Stimulated activated naive B cell treated with anti-CD40 and anti-IgM and Interleukin-4, amounts not matched to agents 10 μg/mL and 1 μg/mL and 100 μg/mL, for 72 hours (primary cell): ENCODE results near the gene FAN1.
A peak's percentile ranks its signal among the peaks of the same experiment; 100 is the strongest.

ENCODE experiments used
- ATAC-seq, 2 donors: fragments of 150-1000 bp; cut with Tn5 transposase; replicated peaks; 2 replicates each; pipeline ENCODE4 v1.10.0; 2021; ENCODE audit warnings: moderate library complexity in 1 of 2
- DNase-seq: peaks from one replicate; pipeline ENCODE4 v3.0.0; 2021
- H3K27ac Mint-ChIP-seq: one replicate; pipeline ENCODE4 v1.8.0; 2022; ENCODE audit warnings: mild to moderate bottlenecking, mixed read lengths
- H3K27me3 Mint-ChIP-seq, 2 donors: one replicate each; pipeline ENCODE4 v1.8.0; 2022; ENCODE audit warnings: mixed read lengths in 2 of 2
- H3K36me3 Mint-ChIP-seq, 2 donors: one replicate each; pipeline ENCODE4 v1.8.0; 2022; ENCODE audit warnings: mixed read lengths in 2 of 2, mild to moderate bottlenecking in 1 of 2
- H3K4me1 Mint-ChIP-seq, 2 donors: one replicate each; pipeline ENCODE4 v1.8.0; 2022; ENCODE audit warnings: mixed read lengths in 2 of 2, mild to moderate bottlenecking in 1 of 2
- H3K4me3 Mint-ChIP-seq, 2 donors: one replicate each; pipeline ENCODE4 v1.8.0; 2022; ENCODE audit warnings: mild to moderate bottlenecking in 2 of 2, mixed read lengths in 2 of 2, moderate library complexity in 1 of 2
- H3K9me3 Mint-ChIP-seq, 2 donors: one replicate each; pipeline ENCODE4 v1.8.0; 2022; ENCODE audit warnings: mixed read lengths in 2 of 2, mild to moderate bottlenecking in 1 of 2

FAN1 gene

GRCh38 chr15:30904812-30905211 lies 1.1 kb downstream of the FAN1 start:
- Mint-ChIP-seq H3K27me3 (no peaks in the 10 kb centered on the region), H3K4me1 (peaks cover 21 to 32% of the 10 kb centered on the region in 2 donors), H3K4me3 (peak overlapping the region; percentile 29 to 100), H3K36me3 (peaks cover 28 to 38% of the 10 kb centered on the region in 2 donors), H3K27ac (peak overlapping the region; percentile 51), H3K9me3 (no peaks in the 10 kb centered on the region)
- no peak for ATAC-seq
- no peak for DNase-seq

GRCh38 chr15:30905821-30906220 lies 2.1 kb downstream of the FAN1 start:
- H3K27me3 Mint-ChIP-seq = no peaks in the 10 kb centered on the region
- H3K36me3 Mint-ChIP-seq = peaks cover 31 to 41% of the 10 kb centered on the region in 2 donors
- H3K27ac Mint-ChIP-seq = no peak overlapping the region

GRCh38 chr15:30906366-30906765 lies 2.7 kb downstream of the FAN1 start:
- peaks cover 31 to 41% of the 10 kb centered on the region in 2 donors for H3K36me3 Mint-ChIP-seq
- H3K4me3 Mint-ChIP-seq = no peak overlapping the region
- DNase-seq (no peak), ATAC-seq (no peak)
- H3K4me1 Mint-ChIP-seq = peaks cover 21 to 32% of the 10 kb centered on the region in 2 donors
- no peaks in the 10 kb centered on the region for H3K27me3 Mint-ChIP-seq
- no peaks in the 10 kb centered on the region for H3K9me3 Mint-ChIP-seq
- H3K27ac Mint-ChIP-seq = no peak overlapping the region

More at GRCh38 chr15:30905821-30906220, 2.1 kb downstream of the FAN1 start:
- no peaks in the 10 kb centered on the region for H3K9me3 Mint-ChIP-seq
- H3K4me1 Mint-ChIP-seq = peaks cover 21 to 32% of the 10 kb centered on the region in 2 donors
- no peak overlapping the region for H3K4me3 Mint-ChIP-seq
- no peak for ATAC-seq
- DNase-seq = no peak

GRCh38 chr15:30913761-30914160 lies 10.0 kb downstream of the FAN1 start:
- Mint-ChIP-seq H3K9me3 (no peaks in the 10 kb centered on the region), H3K4me3 (no peak overlapping the region), H3K27ac (no peak overlapping the region), H3K36me3 (peaks cover 26 to 43% of the 10 kb centered on the region in 2 donors), H3K4me1 (peaks cover 0 to 9% of the 10 kb centered on the region in 2 donors), H3K27me3 (no peaks in the 10 kb centered on the region)
- DNase-seq (no peak), ATAC-seq (no peak)

GRCh38 chr15:30917013-30917412 lies 13.3 kb downstream of the FAN1 start:
- DNase-seq = no peak
- no peak for ATAC-seq
- Mint-ChIP-seq H3K27me3 (no peaks in the 10 kb centered on the region), H3K9me3 (no peaks in the 10 kb centered on the region), H3K4me3 (no peak overlapping the region), H3K36me3 (peaks cover 18 to 43% of the 10 kb centered on the region in 2 donors), H3K4me1 (peaks cover 6% of the 10 kb centered on the region in 2 donors), H3K27ac (no peak overlapping the region)

- ATAC-seq (no peak), DNase-seq (no peak)
- H3K27ac Mint-ChIP-seq = no peak overlapping the region
- no peaks in the 10 kb centered on the region for H3K9me3 Mint-ChIP-seq
- peaks cover 19 to 42% of the 10 kb centered on the region in 2 donors for H3K36me3 Mint-ChIP-seq
- H3K4me3 Mint-ChIP-seq = no peak overlapping the region
- no peaks in the 10 kb centered on the region for H3K27me3 Mint-ChIP-seq
- peaks cover 10 to 11% of the 10 kb centered on the region in 2 donors for H3K4me1 Mint-ChIP-seq
Measured at GRCh38 chr15:30917675-30918074, 14.0 kb downstream of the FAN1 start.

GRCh38 chr15:30918366-30918765 lies 14.7 kb downstream of the FAN1 start:
- Mint-ChIP-seq H3K9me3 (no peaks in the 10 kb centered on the region), H3K36me3 (peaks cover 25 to 45% of the 10 kb centered on the region in 2 donors), H3K4me3 (no peak overlapping the region), H3K27me3 (no peaks in the 10 kb centered on the region), H3K4me1 (peaks cover 13% of the 10 kb centered on the region in 2 donors), H3K27ac (no peak overlapping the region)
- no peak for ATAC-seq
- no peak for DNase-seq

- Mint-ChIP-seq H3K4me3 (no peak overlapping the region), H3K36me3 (peaks cover 32 to 51% of the 10 kb centered on the region in 2 donors)
Measured at GRCh38 chr15:30919877-30920550, 16.3 kb downstream of the FAN1 start.

GRCh38 chr15:30921106-30921505 lies 17.4 kb downstream of the FAN1 start:
- DNase-seq (no peak), ATAC-seq (no peak)
- H3K27ac Mint-ChIP-seq = no peak overlapping the region
- H3K9me3 Mint-ChIP-seq = no peaks in the 10 kb centered on the region
- no peak overlapping the region for H3K4me3 Mint-ChIP-seq
- H3K36me3 Mint-ChIP-seq = peaks cover 34 to 54% of the 10 kb centered on the region in 2 donors
- peaks cover 13% of the 10 kb centered on the region in 2 donors for H3K4me1 Mint-ChIP-seq
- H3K27me3 Mint-ChIP-seq = no peaks in the 10 kb centered on the region

More at GRCh38 chr15:30919877-30920550, 16.3 kb downstream of the FAN1 start:
- Mint-ChIP-seq H3K27ac (no peak overlapping the region), H3K4me1 (peaks cover 13% of the 10 kb centered on the region in 2 donors), H3K27me3 (no peaks in the 10 kb centered on the region), H3K9me3 (no peaks in the 10 kb centered on the region)
- ATAC-seq (peak in 1 of 2 donors; percentile 50), DNase-seq (no peak)

GRCh38 chr15:30921781-30922479 lies 18.2 kb downstream of the FAN1 start:
- no peaks in the 10 kb centered on the region for H3K9me3 Mint-ChIP-seq
- no peaks in the 10 kb centered on the region for H3K27me3 Mint-ChIP-seq
- ATAC-seq (no peak), DNase-seq (no peak)
- no peak overlapping the region for H3K27ac Mint-ChIP-seq
- peaks cover 37 to 56% of the 10 kb centered on the region in 2 donors for H3K36me3 Mint-ChIP-seq
- peaks cover 12 to 13% of the 10 kb centered on the region in 2 donors for H3K4me1 Mint-ChIP-seq
- H3K4me3 Mint-ChIP-seq = no peak overlapping the region

- H3K4me1 Mint-ChIP-seq = peaks cover 10 to 13% of the 10 kb centered on the region in 2 donors
- H3K9me3 Mint-ChIP-seq = no peaks in the 10 kb centered on the region
Measured at GRCh38 chr15:30922480-30923311, 19.0 kb downstream of the FAN1 start.

GRCh38 chr15:30923429-30923828 lies 19.7 kb downstream of the FAN1 start:
- H3K36me3 Mint-ChIP-seq = peaks cover 40 to 57% of the 10 kb centered on the region in 2 donors
- H3K27me3 Mint-ChIP-seq = no peaks in the 10 kb centered on the region
- peak overlapping the region; percentile 62 for H3K27ac Mint-ChIP-seq
- H3K9me3 Mint-ChIP-seq = no peaks in the 10 kb centered on the region
- DNase-seq (no peak), ATAC-seq (no peak)
- H3K4me1 Mint-ChIP-seq = peaks cover 10 to 13% of the 10 kb centered on the region in 2 donors
- no peak overlapping the region for H3K4me3 Mint-ChIP-seq

More at GRCh38 chr15:30922480-30923311, 19.0 kb downstream of the FAN1 start:
- Mint-ChIP-seq H3K36me3 (peaks cover 40 to 61% of the 10 kb centered on the region in 2 donors), H3K27ac (no peak overlapping the region), H3K4me3 (no peak overlapping the region), H3K27me3 (no peaks in the 10 kb centered on the region)
- ATAC-seq = no peak
- DNase-seq = no peak

GRCh38 chr15:30924353-30924752 lies 20.6 kb downstream of the FAN1 start:
- no peak for DNase-seq
- no peak for ATAC-seq
- Mint-ChIP-seq H3K27me3 (no peaks in the 10 kb centered on the region), H3K4me3 (no peak overlapping the region), H3K4me1 (peaks cover 10 to 12% of the 10 kb centered on the region in 2 donors), H3K9me3 (no peaks in the 10 kb centered on the region), H3K36me3 (peaks cover 43 to 58% of the 10 kb centered on the region in 2 donors), H3K27ac (no peak overlapping the region)

GRCh38 chr15:30925686-30926085 lies 22.0 kb downstream of the FAN1 start:
- no peak overlapping the region for H3K27ac Mint-ChIP-seq
- no peak for ATAC-seq
- peaks cover 12 to 14% of the 10 kb centered on the region in 2 donors for H3K4me1 Mint-ChIP-seq
- H3K4me3 Mint-ChIP-seq = no peak overlapping the region
- H3K9me3 Mint-ChIP-seq = no peaks in the 10 kb centered on the region
- H3K27me3 Mint-ChIP-seq = no peaks in the 10 kb centered on the region
- DNase-seq = no peak
- peaks cover 46 to 62% of the 10 kb centered on the region in 2 donors for H3K36me3 Mint-ChIP-seq
